ENCODE results near the gene RPE.

RPE gene

GRCh38 chr2:210050885-210051284, 48.4 kb downstream of the RPE start:
- Histone ChIP-seq H4K20me1 (no peaks in the 10 kb centered on the region), H3K27me3 (no peaks in the 10 kb centered on the region), H3K9me3 (replicated peaks in 1 of 11) (peaks cover 7 to 45% (median 40%) of the 10 kb centered on the region in 11 experiments), H3K36me3 (peaks cover 0 to 60% (median 45%) of the 10 kb centered on the region in 11 experiments; a peak in 19 of 22 replicates), H3K4me3 (no peak overlapping the region), H3K4me2 (no peak overlapping the region), H3K9ac (no peak overlapping the region), H3K27ac (no peak overlapping the region), H3K4me1 (peaks cover 0 to 20% (median 0%) of the 10 kb centered on the region in 10 experiments; a peak in 6 of 20 replicates)
- TF ChIP-seq Cebpa-rat (IDR thresholded peaks at IDR 0.05) = no peak

- no peak overlapping the region for H3K9ac ChIP-seq
- H3K27me3 ChIP-seq = no peaks in the 10 kb centered on the region
- H3K36me3 ChIP-seq = peaks cover 0 to 51% (median 36%) of the 10 kb centered on the region in 11 experiments; a peak in 19 of 22 replicates
- H3K4me1 ChIP-seq = no peaks in the 10 kb centered on the region
- H4K20me1 ChIP-seq = no peaks in the 10 kb centered on the region
- no peak overlapping the region for H3K4me2 ChIP-seq
- H3K4me3 ChIP-seq = no peak overlapping the region
- H3K27ac ChIP-seq = no peak overlapping the region
- H3K9me3 ChIP-seq (replicated peaks in 1 of 11) = peaks cover 15 to 61% (median 47%) of the 10 kb centered on the region in 11 experiments
- TF ChIP-seq Cebpa-rat (IDR thresholded peaks at IDR 0.05) = no peak
These were observed 52.3 kb downstream of the RPE start for GRCh38 chr2:210054696-210055095.

- no peak overlapping the region for H3K4me2 ChIP-seq
- TF ChIP-seq Cebpa-rat (IDR thresholded peaks at IDR 0.05) = no peak
These were observed 53.4 kb downstream of the RPE start for GRCh38 chr2:210055825-210056224.

GRCh38 chr2:210063306-210063705, 60.9 kb downstream of the RPE start:
- Histone ChIP-seq H3K4me3 (no peak overlapping the region), H3K4me1 (peaks cover 0 to 6% (median 0%) of the 10 kb centered on the region in 10 experiments; a peak in 1 of 20 replicates), H3K36me3 (peaks cover 0 to 23% (median 8%) of the 10 kb centered on the region in 11 experiments; a peak in 7 of 22 replicates), H3K4me2 (no peak overlapping the region), H3K27ac (no peak overlapping the region), H3K27me3 (no peaks in the 10 kb centered on the region), H3K9ac (no peak overlapping the region), H3K9me3 (replicated peaks in 1 of 11) (peaks cover 1 to 15% (median 10%) of the 10 kb centered on the region in 11 experiments; a peak in 12 of 22 replicates), H4K20me1 (no peaks in the 10 kb centered on the region)
- no peak for TF ChIP-seq Cebpa-rat (IDR thresholded peaks at IDR 0.05)

More at GRCh38 chr2:210055825-210056224, 53.4 kb downstream of the RPE start:
- H3K4me1 ChIP-seq = no peaks in the 10 kb centered on the region
- H3K27me3 ChIP-seq = no peaks in the 10 kb centered on the region
- H3K27ac ChIP-seq = no peak overlapping the region
- peaks cover 15 to 62% (median 47%) of the 10 kb centered on the region in 11 experiments for H3K9me3 ChIP-seq (replicated peaks in 1 of 11)
- peaks cover 0 to 52% (median 36%) of the 10 kb centered on the region in 11 experiments; a peak in 19 of 22 replicates for H3K36me3 ChIP-seq
- H3K9ac ChIP-seq = no peak overlapping the region
- H3K4me3 ChIP-seq = no peak overlapping the region
- H4K20me1 ChIP-seq = no peaks in the 10 kb centered on the region

All from BLaER1 treated with 17β-estradiol and CSF1 and Interleukin-3, amounts not matched to agents 10 nM and 100 nM (cell line).